Measurements from ENCODE around the gene THSD4.

The THSD4 gene

GRCh38 chr15:71242292-71242691 is 127.0 kb downstream of the THSD4 start:
- ATAC-seq (no peak), DNase-seq (no peak)
- Mint-ChIP-seq H3K27me3 (peaks cover 4% of the 10 kb centered on the region), H3K36me3 (ENCODE audit: low read depth) (no peaks in the 10 kb centered on the region), H3K27ac (no peak overlapping the region), H3K4me1 (no peaks in the 10 kb centered on the region), H3K9me3 (no peaks in the 10 kb centered on the region), H3K4me3 (no peak overlapping the region)

GRCh38 chr15:71244250-71244649 is 129.0 kb downstream of the THSD4 start:
- Mint-ChIP-seq H3K4me1 (no peaks in the 10 kb centered on the region), H3K27ac (no peak overlapping the region), H3K4me3 (no peak overlapping the region), H3K27me3 (no peaks in the 10 kb centered on the region), H3K36me3 (ENCODE audit: low read depth) (no peaks in the 10 kb centered on the region), H3K9me3 (no peaks in the 10 kb centered on the region)
- ATAC-seq (no peak), DNase-seq (no peak)

GRCh38 chr15:71245588-71245987 is 130.3 kb downstream of the THSD4 start:
- H3K4me3 Mint-ChIP-seq: no peak overlapping the region
- H3K27ac Mint-ChIP-seq: no peak overlapping the region
- no peak for ATAC-seq
- H3K27me3 Mint-ChIP-seq: no peaks in the 10 kb centered on the region
- no peaks in the 10 kb centered on the region for H3K4me1 Mint-ChIP-seq
- no peaks in the 10 kb centered on the region for H3K36me3 Mint-ChIP-seq (ENCODE audit: low read depth)
- no peaks in the 10 kb centered on the region for H3K9me3 Mint-ChIP-seq
- no peak for DNase-seq

GRCh38 chr15:71248386-71248785 is 133.1 kb downstream of the THSD4 start:
- no peaks in the 10 kb centered on the region for H3K36me3 Mint-ChIP-seq (ENCODE audit: low read depth)
- no peaks in the 10 kb centered on the region for H3K27me3 Mint-ChIP-seq
- no peaks in the 10 kb centered on the region for H3K9me3 Mint-ChIP-seq
- H3K4me3 Mint-ChIP-seq: no peak overlapping the region
- no peak overlapping the region for H3K27ac Mint-ChIP-seq
- no peak for DNase-seq
- no peak for ATAC-seq
- no peaks in the 10 kb centered on the region for H3K4me1 Mint-ChIP-seq

- DNase-seq: no peak
- ATAC-seq: no peak
- Mint-ChIP-seq H3K4me3 (no peak overlapping the region), H3K27me3 (no peaks in the 10 kb centered on the region), H3K4me1 (no peaks in the 10 kb centered on the region), H3K27ac (no peak overlapping the region), H3K36me3 (ENCODE audit: low read depth) (no peaks in the 10 kb centered on the region), H3K9me3 (no peaks in the 10 kb centered on the region)
Observed at GRCh38 chr15:71249986-71250385, 134.7 kb downstream of the THSD4 start.

- Mint-ChIP-seq H3K9me3 (no peaks in the 10 kb centered on the region), H3K4me3 (no peak overlapping the region), H3K27ac (no peak overlapping the region), H3K4me1 (no peaks in the 10 kb centered on the region), H3K27me3 (no peaks in the 10 kb centered on the region), H3K36me3 (ENCODE audit: low read depth) (no peaks in the 10 kb centered on the region)
- DNase-seq (no peak), ATAC-seq (no peak)
Observed at GRCh38 chr15:71250936-71251583, 135.8 kb downstream of the THSD4 start.

GRCh38 chr15:71251584-71252043 is 136.3 kb downstream of the THSD4 start:
- no peak overlapping the region for H3K27ac Mint-ChIP-seq
- no peaks in the 10 kb centered on the region for H3K36me3 Mint-ChIP-seq (ENCODE audit: low read depth)
- H3K27me3 Mint-ChIP-seq: no peaks in the 10 kb centered on the region
- H3K4me3 Mint-ChIP-seq: no peak overlapping the region
- no peak for ATAC-seq
- no peaks in the 10 kb centered on the region for H3K4me1 Mint-ChIP-seq
- DNase-seq: no peak
- H3K9me3 Mint-ChIP-seq: no peaks in the 10 kb centered on the region

GRCh38 chr15:71252044-71252739 is 136.9 kb downstream of the THSD4 start:
- no peak overlapping the region for H3K27ac Mint-ChIP-seq
- H3K9me3 Mint-ChIP-seq: no peaks in the 10 kb centered on the region
- H3K4me1 Mint-ChIP-seq: no peaks in the 10 kb centered on the region
- H3K27me3 Mint-ChIP-seq: no peaks in the 10 kb centered on the region
- no peaks in the 10 kb centered on the region for H3K36me3 Mint-ChIP-seq (ENCODE audit: low read depth)
- H3K4me3 Mint-ChIP-seq: no peak overlapping the region
- DNase-seq (no peak), ATAC-seq (no peak)

- no peak for ATAC-seq
- no peaks in the 10 kb centered on the region for H3K9me3 Mint-ChIP-seq
- DNase-seq: no peak
- H3K27ac Mint-ChIP-seq: no peak overlapping the region
- H3K4me1 Mint-ChIP-seq: no peaks in the 10 kb centered on the region
- no peaks in the 10 kb centered on the region for H3K36me3 Mint-ChIP-seq (ENCODE audit: low read depth)
- H3K4me3 Mint-ChIP-seq: no peak overlapping the region
- no peaks in the 10 kb centered on the region for H3K27me3 Mint-ChIP-seq
Observed at GRCh38 chr15:71252740-71253047, 137.4 kb downstream of the THSD4 start.

- DNase-seq (no peak), ATAC-seq (no peak)
- no peaks in the 10 kb centered on the region for H3K9me3 Mint-ChIP-seq
- no peaks in the 10 kb centered on the region for H3K36me3 Mint-ChIP-seq (ENCODE audit: low read depth)
- no peak overlapping the region for H3K4me3 Mint-ChIP-seq
- no peaks in the 10 kb centered on the region for H3K27me3 Mint-ChIP-seq
- no peaks in the 10 kb centered on the region for H3K4me1 Mint-ChIP-seq
- H3K27ac Mint-ChIP-seq: no peak overlapping the region
Observed at GRCh38 chr15:71254491-71254890, 139.2 kb downstream of the THSD4 start.

GRCh38 chr15:71256934-71257664 is 141.8 kb downstream of the THSD4 start:
- Mint-ChIP-seq H3K4me1 (no peaks in the 10 kb centered on the region), H3K9me3 (no peaks in the 10 kb centered on the region), H3K27me3 (peaks cover 5% of the 10 kb centered on the region), H3K27ac (no peak overlapping the region), H3K36me3 (ENCODE audit: low read depth) (no peaks in the 10 kb centered on the region), H3K4me3 (no peak overlapping the region)
- ATAC-seq: no peak
- no peak for DNase-seq

GRCh38 chr15:71259866-71260265 is 144.6 kb downstream of the THSD4 start:
- Mint-ChIP-seq H3K4me1 (no peaks in the 10 kb centered on the region), H3K27ac (no peak overlapping the region), H3K36me3 (ENCODE audit: low read depth) (no peaks in the 10 kb centered on the region), H3K9me3 (peaks cover 3% of the 10 kb centered on the region), H3K27me3 (peaks cover 10% of the 10 kb centered on the region), H3K4me3 (no peak overlapping the region)
- no peak for ATAC-seq
- DNase-seq: no peak

GRCh38 chr15:71261418-71261817 is 146.1 kb downstream of the THSD4 start:
- no peak overlapping the region for H3K4me3 Mint-ChIP-seq
- no peaks in the 10 kb centered on the region for H3K36me3 Mint-ChIP-seq (ENCODE audit: low read depth)
- ATAC-seq (no peak), DNase-seq (no peak)
- H3K9me3 Mint-ChIP-seq: peaks cover 3% of the 10 kb centered on the region
- peaks cover 10% of the 10 kb centered on the region for H3K27me3 Mint-ChIP-seq
- H3K4me1 Mint-ChIP-seq: no peaks in the 10 kb centered on the region
- no peak overlapping the region for H3K27ac Mint-ChIP-seq

- ATAC-seq (no peak), DNase-seq (no peak)
- H3K27me3 Mint-ChIP-seq: peaks cover 10% of the 10 kb centered on the region
- no peak overlapping the region for H3K4me3 Mint-ChIP-seq
- H3K4me1 Mint-ChIP-seq: no peaks in the 10 kb centered on the region
- H3K9me3 Mint-ChIP-seq: peaks cover 3% of the 10 kb centered on the region
- H3K36me3 Mint-ChIP-seq (ENCODE audit: low read depth): no peaks in the 10 kb centered on the region
- no peak overlapping the region for H3K27ac Mint-ChIP-seq
Observed at GRCh38 chr15:71261909-71262308, 146.6 kb downstream of the THSD4 start.

- H3K36me3 Mint-ChIP-seq (ENCODE audit: low read depth): no peaks in the 10 kb centered on the region
- DNase-seq: no peak
- no peaks in the 10 kb centered on the region for H3K4me1 Mint-ChIP-seq
- H3K4me3 Mint-ChIP-seq: no peak overlapping the region
- peaks cover 3% of the 10 kb centered on the region for H3K9me3 Mint-ChIP-seq
- no peak overlapping the region for H3K27ac Mint-ChIP-seq
- no peak for ATAC-seq
- H3K27me3 Mint-ChIP-seq: peaks cover 10% of the 10 kb centered on the region
Observed at GRCh38 chr15:71262599-71262998, 147.3 kb downstream of the THSD4 start.

Measured in activated naive CD8-positive, alpha-beta T cell treated with anti-CD3 and anti-CD28 coated beads, Interleukin-2, amount 50 U/mL, for 24 hours (primary cell).